HG02571 (cell line): ENCODE measurements around the gene CAPZB.
A peak's percentile ranks its signal among the peaks of the same experiment; 100 is the strongest.
"Not testable (repeated sequence)": the region's sequence is repeated elsewhere in the genome, so short reads cannot be mapped to it uniquely, and the experiment has no call there.

Experiments used
- ATAC-seq: cut with Tn5 transposase; IDR thresholded peaks from one replicate; pipeline ENCODE4 v1.9.1; 2021; ENCODE audit warnings: mild to moderate bottlenecking, moderate library complexity; ENCODE audit not compliant: unreplicated experiment

CAPZB gene

DNA sequence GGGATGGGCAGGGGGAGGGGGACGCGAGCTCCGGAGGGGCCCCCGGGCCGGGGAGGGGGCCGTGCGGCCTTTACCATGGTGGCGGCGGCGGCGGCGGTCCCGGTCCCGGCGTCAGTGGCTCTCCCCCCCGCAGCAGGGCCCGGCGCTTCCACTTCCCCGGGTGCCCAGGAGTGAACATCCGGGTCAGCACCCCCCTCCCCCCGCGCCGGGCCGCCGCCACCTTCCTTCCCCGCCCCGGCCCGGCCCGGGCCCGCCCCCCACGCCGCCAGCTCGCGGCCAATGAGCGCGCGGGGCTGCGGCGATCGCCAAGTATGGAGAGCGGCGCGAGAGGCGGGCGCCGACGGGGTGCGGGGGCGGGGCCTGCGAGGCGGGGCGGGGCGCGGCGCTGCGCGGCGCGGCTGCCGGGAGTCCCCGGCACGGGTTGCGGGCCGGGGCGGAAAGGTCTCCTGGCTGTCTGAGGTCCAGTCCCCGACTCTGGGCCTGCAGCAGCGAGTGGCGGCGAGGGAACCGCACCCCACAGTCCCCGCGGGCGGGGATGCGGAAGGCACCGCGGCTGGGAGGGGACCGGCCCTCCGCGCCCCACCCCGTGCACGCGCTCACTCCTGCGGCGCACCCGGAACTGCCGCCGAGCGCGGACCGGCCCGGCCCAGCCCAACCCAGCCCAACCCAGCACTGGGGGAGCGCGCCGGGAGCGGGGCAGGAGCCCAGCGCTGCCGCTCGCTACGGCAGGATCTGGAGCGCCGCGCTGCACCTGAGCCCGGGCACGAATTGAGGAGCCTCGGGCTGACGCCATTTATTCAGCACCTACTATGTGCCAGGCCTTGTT lies at the start of gene CAPZB:
Gene CAPZB, minus strand, starts transcription at position 178 of the 826 bp plus-strand sequence. Its CDS starts 101 bp downstream, at position 77.
- peak; percentile 77 for ATAC-seq

DNA sequence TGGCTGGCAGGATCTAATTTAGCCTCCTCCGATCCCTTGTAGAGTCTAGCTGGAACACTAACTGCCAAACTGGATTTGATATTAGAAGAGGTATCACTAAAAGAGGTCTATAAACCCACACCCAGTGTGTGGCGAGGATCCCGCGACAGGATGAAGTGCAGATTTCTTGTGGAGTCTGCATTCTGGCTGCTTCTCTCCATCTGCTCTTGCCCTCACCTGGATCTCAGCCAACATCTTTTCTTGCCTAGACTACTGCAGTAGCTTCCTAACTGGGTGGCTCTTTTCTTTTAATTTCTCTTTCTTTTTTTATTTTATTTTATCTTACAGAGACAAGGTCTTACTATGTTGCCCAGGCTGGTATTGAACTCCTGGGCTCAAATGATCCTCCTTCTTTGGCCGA lies 48.9 kb upstream of the CAPZB start:
- ATAC-seq = no peak

DNA sequence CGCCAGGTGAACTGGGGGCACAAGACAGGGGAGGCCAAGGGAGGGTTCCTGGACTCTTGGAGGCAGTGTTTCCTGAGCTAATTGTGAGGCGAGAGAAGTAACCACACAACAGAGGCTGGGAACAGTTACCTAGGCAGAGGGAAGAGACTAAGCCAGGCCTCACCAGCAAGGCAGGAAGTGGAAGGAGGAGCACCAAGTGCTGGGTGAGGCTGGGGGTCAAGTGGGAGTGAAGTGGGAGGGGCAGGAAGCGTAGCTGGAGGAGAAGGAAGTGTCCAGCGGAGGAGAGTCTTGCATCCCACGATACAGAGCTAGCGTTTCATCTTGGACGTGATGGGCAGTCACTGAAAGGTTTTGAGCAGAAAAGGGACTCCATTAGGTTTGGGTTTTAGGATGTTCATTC lies 48.3 kb upstream of the CAPZB start:
- no peak for ATAC-seq

DNA sequence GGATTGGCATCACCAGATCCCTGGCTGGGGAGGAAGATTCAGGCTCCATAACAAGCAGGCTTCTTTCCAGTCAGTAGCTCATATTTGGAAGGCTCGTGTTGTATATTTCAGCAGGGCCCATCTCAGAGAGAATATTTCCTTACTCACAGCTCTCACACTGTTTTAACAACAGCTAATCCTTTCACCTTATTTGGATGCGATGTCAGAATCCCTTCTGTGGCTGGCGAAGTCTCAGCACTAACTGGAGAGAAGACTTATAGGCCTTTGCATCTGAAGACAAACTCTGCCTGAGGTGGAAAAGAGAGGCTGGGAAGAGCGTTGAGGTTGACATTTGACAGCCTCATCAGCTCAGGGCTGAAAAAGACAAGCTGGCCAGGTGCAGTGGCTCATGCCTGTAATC lies 47.2 kb upstream of the CAPZB start:
- ATAC-seq = no peak

DNA sequence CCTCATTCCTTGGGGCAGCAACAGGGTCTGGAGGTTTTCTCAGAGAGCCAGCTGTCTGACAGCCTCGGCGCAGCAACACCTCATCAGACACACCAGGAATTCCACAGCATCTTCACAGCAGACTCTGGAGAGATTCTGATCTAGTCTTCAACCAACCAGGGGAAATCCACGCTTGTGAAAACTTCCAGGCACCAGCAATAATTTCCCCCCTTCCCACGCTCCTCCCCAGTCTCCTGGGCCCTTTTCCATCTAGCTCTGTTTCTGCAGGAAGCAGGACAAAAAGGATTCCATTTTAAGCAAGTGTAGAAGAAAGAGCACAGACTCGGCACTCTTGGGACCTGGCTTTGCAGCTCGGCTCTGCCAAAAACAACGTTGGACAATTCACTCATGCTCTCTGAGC lies 44.3 kb upstream of the CAPZB start:
- no peak for ATAC-seq

DNA sequence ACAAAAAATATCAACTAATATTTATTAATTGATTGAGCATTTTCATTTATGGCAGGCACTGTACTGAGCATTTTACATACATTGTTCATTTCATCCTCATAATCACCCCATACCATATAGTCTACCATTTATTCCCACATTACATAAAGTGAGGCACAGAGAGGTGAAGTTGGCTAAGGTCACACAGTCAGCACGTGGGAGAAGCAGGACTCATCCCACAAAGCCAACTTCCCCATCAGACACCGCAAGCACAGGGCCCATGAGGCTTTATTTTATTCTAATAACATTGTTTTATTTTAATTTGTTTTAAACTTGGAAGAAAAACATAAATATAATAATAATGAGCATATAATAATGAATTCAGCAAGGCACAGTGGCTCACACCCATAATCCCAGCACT lies 43.1 kb upstream of the CAPZB start:
- no peak for ATAC-seq

DNA sequence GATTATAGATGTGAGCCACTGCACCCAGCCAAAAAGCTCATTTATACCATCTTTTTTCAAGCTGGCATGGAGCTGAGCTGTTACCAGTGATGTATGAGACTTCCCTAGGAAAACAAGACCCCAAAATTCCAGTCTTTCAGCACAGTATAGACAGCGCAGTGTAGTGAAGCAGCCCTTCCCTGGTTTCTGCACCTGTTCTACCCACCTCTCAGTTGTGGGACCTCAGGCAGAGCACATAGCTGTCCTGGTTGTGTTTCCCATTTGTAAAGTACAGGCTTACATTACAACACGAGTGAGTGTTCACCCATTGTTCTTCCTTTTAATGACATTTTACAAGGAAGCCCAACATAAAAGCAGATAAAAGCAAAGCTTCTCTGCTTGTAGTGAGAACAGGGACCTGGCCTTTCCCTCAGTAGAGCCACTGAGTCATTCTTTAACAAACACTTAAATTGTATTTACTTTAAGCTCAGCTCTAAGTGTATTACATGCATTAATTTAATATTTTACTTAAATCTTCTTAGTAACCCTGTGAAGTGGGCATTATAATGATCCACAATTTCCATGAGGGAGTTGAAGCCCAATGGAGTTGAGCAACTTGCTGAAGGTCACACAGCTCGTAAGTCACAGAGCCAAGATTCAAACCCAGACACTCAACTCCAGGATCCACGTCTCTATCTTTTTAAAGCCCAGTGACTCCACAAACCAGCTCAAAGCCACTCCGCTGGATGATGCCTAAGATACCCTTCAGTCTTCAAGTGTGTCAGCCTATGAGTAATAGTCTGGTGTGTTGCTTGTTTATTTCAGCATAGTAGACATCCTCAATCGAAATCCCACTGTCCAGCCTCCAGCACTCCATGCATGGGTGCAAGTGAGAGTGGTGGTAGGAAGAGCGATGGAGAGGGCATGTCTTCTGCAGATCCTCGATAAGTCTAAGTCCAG lies 40.5 kb upstream of the CAPZB start:
- no peak for ATAC-seq

DNA sequence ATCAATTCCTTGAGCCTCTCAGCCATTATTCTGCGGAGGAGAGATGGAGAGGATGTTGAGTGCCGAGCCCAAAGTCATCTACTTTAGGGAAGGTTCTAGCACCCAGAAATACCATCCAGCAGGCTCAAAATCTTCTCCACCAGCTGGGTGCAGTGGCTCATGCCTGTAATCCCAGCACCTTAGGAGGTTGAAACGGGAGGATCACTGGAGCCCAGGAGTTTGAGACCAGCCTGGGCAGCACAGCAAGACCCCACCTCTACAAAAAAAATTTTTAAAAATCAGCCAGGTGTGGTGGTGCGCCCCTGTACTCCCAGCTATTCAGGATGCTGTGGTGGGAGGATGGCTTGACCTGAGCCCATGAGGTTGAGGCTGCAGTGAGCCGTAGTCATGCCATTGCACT lies 39.5 kb upstream of the CAPZB start:
- ATAC-seq = no peak

DNA sequence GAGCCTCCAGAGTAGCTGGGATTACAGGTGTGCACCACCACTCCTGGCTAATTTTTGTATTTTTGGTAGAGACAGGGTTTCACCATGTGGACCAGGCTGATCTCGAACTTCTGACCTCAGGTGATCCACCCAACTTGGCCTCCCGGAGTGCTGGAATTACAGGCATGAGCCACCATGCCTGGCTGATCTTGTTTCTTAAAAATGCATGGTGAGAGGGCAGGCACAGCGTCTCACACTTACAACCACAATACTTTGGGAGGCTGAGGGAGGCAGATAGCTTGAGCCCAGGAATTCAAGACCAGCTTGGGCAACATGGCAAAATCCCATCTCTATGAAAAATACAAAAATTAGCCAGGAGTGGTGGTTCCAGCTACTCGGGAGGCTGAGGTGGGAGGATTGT lies 37.2 kb upstream of the CAPZB start:
- ATAC-seq = not testable (repeated sequence)

DNA sequence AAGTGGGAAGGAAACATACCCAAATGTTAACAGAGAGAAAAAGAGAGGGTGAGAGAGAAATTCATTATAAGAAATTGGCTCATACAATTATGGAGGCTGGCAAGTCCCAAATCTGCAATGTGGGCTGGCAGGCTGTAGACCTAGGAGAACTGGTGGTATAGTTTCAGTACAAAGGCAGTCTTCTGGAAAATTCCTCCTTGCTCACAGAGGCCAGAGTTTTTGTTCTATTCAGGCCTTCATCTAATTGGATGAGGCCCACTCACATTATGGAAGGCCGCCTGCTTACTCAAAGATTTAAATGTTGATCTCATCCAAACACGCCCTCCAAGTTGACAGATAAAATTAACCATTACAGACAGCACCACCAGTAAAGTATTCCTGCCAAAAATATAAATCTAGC lies 36.1 kb upstream of the CAPZB start:
- ATAC-seq = no peak

DNA sequence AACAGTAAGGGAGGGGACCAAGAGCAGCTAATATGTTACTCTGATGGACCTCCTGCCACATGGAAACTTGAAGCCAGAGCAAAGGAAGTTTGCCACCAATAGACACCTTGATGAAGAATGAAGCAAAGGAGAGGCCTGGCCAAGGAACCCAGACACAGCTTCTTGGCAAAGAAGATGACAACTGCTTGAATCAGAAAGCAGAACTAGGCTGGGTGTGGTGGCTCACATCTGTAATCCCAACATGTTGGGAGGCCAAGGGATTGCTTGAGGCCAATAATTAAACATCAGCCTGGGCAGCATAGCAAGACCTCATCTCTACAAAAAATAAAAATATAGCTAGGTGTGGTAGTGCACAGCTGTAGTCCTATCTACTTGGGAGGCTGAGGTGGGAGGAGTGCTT lies 31.7 kb upstream of the CAPZB start:
- no peak for ATAC-seq

DNA sequence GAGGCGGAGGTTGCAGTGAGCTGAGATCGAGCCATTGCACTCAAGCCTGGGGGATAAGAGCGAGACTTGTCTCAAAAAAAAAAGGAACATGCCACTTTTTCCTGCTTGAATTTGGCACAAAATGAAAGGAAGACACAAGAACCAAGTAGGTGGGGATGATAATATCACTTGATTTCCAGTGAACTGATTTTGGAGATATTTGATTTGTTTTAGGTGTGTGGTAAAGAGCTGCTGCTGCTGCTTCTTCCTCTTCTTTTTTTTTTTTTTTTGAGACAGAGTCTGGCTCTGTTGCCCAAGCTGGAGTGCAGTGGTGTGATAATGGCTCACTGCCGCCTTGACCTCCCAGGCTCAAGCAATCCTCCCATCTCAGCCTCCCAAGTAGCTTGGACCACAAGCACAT lies 29.9 kb upstream of the CAPZB start:
- ATAC-seq = no peak

DNA sequence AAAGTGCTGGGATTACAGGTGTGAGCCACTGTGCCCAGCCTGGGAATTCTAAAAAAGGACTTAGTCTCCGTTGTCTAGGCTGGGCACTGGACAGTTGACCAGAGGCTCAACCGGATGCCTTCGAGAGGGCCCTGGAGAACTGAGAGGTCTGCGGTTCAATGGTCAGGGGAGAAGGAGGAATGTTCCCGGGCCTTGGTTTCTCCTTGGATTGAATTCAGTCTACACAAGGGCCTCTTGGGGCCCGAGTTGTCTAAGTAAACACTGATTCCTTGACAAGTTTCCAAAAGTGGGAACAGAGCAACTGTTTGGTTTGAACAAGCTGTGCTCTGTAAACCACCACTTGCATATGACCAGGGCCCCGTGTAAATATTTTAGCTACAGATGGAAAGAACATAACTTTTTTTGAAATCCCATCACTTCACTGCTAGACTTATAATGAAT lies 29.1 kb upstream of the CAPZB start:
- ATAC-seq = no peak

DNA sequence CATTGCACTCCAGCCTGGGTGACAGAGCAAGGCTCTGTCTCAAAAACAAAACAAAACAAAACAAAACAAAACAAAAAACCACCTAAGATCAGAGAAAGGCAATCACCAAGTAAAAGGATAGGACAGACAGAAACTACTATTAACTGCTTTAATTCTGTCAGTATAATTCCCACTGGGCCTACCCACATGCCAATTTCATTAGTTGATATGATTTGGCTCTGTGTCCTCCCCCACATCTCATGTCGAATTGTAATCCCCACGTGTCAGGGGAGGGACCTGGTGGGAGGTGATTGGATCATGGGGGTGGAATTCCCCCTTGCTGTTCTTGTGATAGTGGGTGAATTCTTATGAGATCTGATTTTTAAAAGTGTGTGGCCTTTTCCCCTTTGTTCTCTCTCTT lies 27.2 kb upstream of the CAPZB start:
- no peak for ATAC-seq

DNA sequence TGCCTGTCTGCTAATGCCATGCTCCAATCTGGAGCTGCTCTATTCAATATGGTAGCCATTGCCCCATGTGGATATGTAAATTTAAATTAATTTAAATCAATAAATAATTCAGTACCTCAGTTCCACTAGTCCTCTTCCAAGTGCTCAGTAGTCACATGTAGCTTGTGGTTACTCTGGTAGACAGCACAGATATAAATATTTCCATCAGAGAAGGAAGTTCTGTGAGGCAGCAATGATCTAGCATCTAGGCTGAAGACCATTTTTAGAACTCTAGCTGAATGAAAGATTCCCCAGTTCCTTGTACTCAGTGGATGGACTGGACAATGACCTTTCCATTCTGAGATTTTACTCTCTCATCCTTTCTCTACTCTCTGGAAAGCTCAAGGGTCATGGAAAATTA lies 25.8 kb upstream of the CAPZB start:
- no peak for ATAC-seq

DNA sequence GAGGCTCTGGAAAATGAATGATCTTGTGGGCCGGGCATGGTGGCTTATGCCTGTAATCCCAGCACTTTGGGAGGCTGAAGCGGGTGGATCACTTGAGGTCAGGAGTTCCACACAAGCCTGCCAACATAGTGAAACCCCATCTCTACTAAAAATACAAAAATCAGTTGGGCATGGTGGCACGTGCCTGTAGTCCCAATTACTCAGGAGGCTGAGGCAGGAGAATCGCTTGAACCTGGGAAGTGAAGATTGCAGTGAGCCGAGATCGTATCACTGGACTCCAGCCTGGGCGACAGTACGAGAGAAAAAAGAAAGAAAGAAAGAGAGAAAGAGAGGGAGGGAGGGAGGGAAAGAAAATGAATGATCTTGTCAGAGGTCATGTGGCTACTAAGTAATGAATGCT lies 24.3 kb upstream of the CAPZB start:
- ATAC-seq = not testable (repeated sequence)

DNA sequence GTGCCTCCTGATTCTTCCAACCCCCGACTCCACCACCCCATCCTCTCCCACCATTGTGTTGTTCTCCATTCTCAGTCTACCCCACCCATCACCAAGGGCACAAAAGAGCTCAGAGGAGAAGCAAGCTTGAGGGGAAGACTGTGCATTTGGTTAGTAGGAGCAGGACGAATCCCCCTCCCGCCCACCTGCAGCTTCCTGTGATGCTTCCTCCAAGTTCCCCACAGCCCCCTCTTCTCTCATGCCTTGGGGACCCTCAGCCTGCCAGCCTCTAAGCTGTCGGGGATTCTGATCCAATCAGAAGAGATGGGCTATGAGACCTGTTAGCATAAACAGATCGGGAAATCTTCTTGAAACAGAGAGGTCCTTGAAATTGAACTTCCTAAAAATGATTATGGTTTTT lies 22.2 kb upstream of the CAPZB start:
- no peak for ATAC-seq

DNA sequence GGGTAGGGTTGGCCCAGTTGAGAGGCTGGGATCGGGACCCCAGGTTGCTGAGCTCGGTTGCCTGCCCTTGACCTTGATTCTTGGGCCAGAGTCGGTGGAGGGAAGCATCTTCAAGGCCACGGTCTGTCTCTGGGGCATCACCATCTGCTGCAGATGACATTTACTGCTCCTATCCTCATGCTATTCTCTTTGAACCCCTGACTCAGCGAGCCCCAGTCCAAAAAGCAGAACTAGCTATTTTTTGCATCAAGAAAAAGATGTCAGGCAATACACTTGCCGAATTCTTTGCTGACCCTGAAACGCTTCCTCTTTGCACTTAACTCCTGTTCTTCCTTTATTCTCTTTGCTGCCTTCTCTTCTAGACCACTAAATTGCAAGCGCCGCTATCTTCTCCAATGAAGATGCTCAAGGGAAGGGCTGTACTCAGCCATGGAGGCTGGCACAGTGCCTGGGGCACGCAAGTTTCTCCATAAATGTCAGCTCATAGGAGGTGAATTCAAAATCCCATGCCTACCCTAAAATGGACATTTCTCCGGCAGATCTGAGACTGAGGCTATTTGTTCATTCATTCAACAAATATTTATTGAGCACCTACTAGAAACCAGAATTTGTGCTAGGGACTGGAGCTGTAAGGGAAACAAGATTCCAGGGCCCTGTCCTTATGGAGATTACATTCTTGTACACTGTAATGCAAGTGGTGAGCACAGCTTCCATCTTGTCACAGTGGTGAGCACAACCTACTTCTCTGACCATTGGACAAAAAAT lies 20.5 kb upstream of the CAPZB start:
- no peak for ATAC-seq

DNA sequence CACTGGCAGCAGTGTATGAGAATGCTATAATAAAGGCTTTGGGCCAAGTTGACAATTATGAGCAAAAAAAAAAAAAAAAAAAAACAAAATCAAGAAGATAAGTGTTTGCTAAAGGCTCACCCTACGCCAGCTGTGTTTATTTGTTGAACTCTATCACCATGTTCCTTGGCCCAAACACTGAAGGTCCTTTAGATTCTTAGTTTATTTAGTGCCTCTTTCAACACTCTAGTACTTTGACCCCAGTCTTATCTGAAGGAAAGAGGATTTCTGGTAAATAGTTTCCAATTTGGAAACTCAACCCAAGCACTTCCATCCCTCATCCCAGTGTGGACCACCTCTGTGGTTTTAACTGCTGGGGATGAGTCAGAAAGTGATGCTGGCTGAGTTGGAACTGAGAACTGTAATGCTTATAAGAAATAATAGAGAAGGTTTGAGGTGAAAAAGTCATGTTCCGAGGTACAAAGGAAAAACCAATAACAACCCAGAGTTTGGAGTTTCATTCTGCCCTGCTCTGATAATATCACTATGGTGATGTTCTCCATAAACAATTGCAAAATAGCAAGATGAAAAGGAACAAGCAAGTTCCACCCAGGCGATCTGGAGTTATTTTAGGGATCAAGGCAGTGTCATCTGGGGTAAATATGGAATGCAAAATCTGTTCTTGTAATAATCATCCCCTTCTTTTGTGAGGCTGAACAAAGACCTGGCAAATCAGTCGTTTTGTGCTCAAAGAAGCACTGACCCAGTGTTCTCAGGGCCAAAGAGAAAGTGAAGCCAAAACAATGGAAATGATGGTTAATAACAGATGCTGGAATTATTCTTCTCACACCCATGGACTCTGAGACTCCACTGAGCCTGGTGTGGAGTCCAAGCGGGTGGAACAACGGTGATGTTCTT lies 19.7 kb upstream of the CAPZB start:
- no peak for ATAC-seq

DNA sequence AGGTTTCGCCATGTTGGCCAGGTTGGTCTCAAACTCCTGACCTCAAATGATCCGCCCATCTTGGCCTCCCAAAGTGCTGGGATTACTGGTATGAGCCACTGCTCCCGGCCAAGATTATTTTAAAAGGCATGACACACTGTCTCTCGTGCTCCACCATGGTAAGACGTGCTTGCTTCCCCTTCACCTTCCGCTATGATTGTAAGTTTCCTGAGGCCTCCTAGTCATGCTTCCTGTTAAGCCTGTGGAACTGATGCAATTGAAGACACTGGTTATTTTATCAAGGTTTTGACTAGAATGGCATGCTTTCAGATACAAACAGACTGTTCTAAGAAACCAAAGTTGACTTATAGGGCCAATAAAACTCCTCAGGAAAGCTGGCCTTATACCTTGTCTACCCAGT lies 16.9 kb upstream of the CAPZB start:
- not testable (repeated sequence) for ATAC-seq
